Peyer's patch (tissue), 4 donors: Measurements from ENCODE around the gene KLF16.

ENCODE experiments used
- POLR2A ChIP-seq, 2 donors: fragments of 450-650 bp; IDR thresholded peaks; one replicate each; pipeline ENCODE4 v1.5.1; 2017; ENCODE audit warnings: antibody characterized with exemption in 2 of 2, mild to moderate bottlenecking in 2 of 2, moderate library complexity in 2 of 2
- TF ChIP-seq, protein P1 (sequence below), 6 experiments: fragments of 450-650 bp in 4 of 6; fragments of 200-600 bp in 2 of 6; sonication (generic) in 1 of 6; IDR thresholded peaks; one replicate each; pipeline ENCODE4 v1.5.1; 2017 to 2019; ENCODE audit warnings: antibody characterized with exemption in 6 of 6, mild to moderate bottlenecking in 3 of 6, moderate library complexity in 1 of 6

DNA sequence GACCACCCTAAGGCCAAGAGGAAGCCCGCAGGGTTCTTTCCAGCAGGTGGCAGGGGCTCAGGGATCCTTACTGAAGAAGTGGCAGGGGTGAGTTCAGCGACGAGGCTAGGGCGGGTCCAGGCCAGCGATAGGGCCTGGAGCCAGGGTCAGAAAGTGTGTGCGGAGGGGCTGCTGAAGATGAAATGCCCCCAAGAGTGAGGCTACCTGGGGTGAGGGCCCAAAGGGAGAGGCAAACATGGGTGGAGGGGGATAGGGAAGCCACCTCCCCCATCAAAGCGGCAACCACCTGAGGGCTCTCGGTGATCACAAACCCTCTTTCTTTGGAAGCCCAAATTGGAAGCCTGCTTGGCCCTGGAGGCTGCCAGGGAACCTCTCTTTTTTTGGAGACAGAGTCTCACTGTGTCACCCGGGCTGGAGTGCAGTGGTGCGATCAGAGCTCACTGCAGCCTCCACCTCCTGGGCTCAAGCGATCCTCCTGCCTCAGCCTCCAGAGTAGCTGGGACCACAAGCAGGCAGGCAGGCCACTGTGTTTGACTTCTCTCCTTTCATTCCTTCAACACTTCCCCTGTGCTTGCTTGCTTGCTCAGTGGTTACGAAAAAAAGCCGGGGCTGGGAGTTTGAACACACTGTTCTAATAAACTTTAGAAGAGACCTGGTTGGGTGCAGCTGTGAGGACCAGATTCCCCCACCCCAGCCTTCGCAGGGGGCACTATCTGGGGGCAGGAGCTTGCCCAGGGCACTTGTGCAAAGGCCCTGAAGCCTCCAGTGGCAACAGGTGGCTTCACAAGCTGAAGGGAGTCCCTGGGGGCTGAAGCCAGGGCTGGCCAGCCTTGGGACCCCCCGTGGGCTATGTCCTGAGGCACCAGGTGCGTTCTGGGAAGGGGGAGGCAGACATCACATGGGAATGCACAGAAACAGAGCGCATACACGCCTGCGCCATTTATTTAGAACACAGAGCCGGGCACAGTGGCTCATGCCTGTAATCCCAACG lies 49.9 kb downstream of the KLF16 start:
- no peak for TF ChIP-seq POLR2A (IDR thresholded peaks at IDR 0.05)
- TF ChIP-seq, protein P1, sequence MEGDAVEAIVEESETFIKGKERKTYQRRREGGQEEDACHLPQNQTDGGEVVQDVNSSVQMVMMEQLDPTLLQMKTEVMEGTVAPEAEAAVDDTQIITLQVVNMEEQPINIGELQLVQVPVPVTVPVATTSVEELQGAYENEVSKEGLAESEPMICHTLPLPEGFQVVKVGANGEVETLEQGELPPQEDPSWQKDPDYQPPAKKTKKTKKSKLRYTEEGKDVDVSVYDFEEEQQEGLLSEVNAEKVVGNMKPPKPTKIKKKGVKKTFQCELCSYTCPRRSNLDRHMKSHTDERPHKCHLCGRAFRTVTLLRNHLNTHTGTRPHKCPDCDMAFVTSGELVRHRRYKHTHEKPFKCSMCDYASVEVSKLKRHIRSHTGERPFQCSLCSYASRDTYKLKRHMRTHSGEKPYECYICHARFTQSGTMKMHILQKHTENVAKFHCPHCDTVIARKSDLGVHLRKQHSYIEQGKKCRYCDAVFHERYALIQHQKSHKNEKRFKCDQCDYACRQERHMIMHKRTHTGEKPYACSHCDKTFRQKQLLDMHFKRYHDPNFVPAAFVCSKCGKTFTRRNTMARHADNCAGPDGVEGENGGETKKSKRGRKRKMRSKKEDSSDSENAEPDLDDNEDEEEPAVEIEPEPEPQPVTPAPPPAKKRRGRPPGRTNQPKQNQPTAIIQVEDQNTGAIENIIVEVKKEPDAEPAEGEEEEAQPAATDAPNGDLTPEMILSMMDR (IDR thresholded peaks at IDR 0.05): no peak
